ENCODE measurements around the gene IGFL4. TPM values are rescaled to one million over a fixed set of nuclear protein-coding genes. Genes with fewer than 3 reads are reported as not detected.

IGFL4 gene
- total and polyA plus RNA-seq, 2 of the 13 experiments (the other 11 are each of a cell fraction or from before 2014, with no cell fraction given), result 1.2 to 1.4 TPM

GRCh38 chr19:45994998-45995714 is 45.6 kb downstream of the IGFL4 start, which contains the start of gene CCDC61 (continued):
- TF ChIP-seq PBX3 (CRISPR knock-in tag; IDR thresholded peaks at IDR 0.05; ENCODE audit: borderline replicate concordance), result peak; percentile 91; the same call in 1 of the 2 replicates
- no peak for TF ChIP-seq ZXDC (CRISPR knock-in tag; IDR thresholded peaks at IDR 0.05)
- TF ChIP-seq PTBP1 (IDR thresholded peaks at IDR 0.05; ENCODE audit: low read depth, low read length, poor library complexity, severe bottlenecking), result no peak
- TF ChIP-seq NFE2 (CRISPR knock-in tag; IDR thresholded peaks at IDR 0.05), result no peak
- TF ChIP-seq ZNF737 (CRISPR knock-in tag; IDR thresholded peaks at IDR 0.05; ENCODE audit: borderline replicate concordance), result no peak
- no peak for TF ChIP-seq ZNF33B (CRISPR knock-in tag; IDR thresholded peaks at IDR 0.05)
- TF ChIP-seq ZNF333 (CRISPR knock-in tag; IDR thresholded peaks at IDR 0.05; ENCODE audit: borderline replicate concordance), result no peak
- TF ChIP-seq FOXM1 (CRISPR knock-in tag; IDR thresholded peaks at IDR 0.05), result no peak
- no peak; the same call in 1 of the 2 replicates for TF ChIP-seq HES4 (CRISPR knock-in tag; IDR thresholded peaks at IDR 0.05; ENCODE audit: borderline replicate concordance)
- TF ChIP-seq JUND (CRISPR knock-in tag; IDR thresholded peaks at IDR 0.05), result no peak
- no peak for TF ChIP-seq E2F5 (CRISPR knock-in tag; conservative IDR thresholded peaks at IDR 0.05)
- peak; percentile 65; the same call in 1 of the 2 replicates for TF ChIP-seq ZMYM4 (CRISPR knock-in tag; IDR thresholded peaks at IDR 0.05)
- no peak for TF ChIP-seq EP300 (IDR thresholded peaks at IDR 0.05; ENCODE audit: low read depth in 2 of 2, low read length in 2 of 2)
- TF ChIP-seq EP300 (CRISPR knock-in tag; IDR thresholded peaks at IDR 0.05; ENCODE audit: borderline replicate concordance), result no peak
- peak; percentile 46; the same call in 1 of the 2 replicates for TF ChIP-seq ZFP91 (CRISPR knock-in tag; IDR thresholded peaks at IDR 0.05; ENCODE audit: borderline replicate concordance)
- TF ChIP-seq NFE2L2 (IDR thresholded peaks at IDR 0.05; ENCODE audit: low read length), result no peak
- peak; percentile 98; the same call in 1 of the 2 replicates for TF ChIP-seq MAZ (IDR thresholded peaks at IDR 0.05; ENCODE audit: borderline replicate concordance, low read depth, low read length)
- peak; percentile 81 for TF ChIP-seq MAZ (CRISPR knock-in tag; IDR thresholded peaks at IDR 0.05; ENCODE audit: low read depth)
- peak; percentile 67; the same call in 1 of the 2 replicates for TF ChIP-seq KAT7 (CRISPR knock-in tag; IDR thresholded peaks at IDR 0.05; ENCODE audit: borderline replicate concordance)
- TF ChIP-seq TOE1 (CRISPR knock-in tag; IDR thresholded peaks at IDR 0.05), result no peak
- TF ChIP-seq ZNF616 (CRISPR knock-in tag; IDR thresholded peaks at IDR 0.05; ENCODE audit: low read depth), result no peak
- TF ChIP-seq SIX1 (CRISPR knock-in tag; IDR thresholded peaks at IDR 0.05; ENCODE audit: borderline replicate concordance), result no peak
- no peak for TF ChIP-seq ZNF260 (CRISPR knock-in tag; IDR thresholded peaks at IDR 0.05; ENCODE audit: borderline replicate concordance, low read depth)
- 0 out of 2 replicates have a peak, but pooled peaks have one; percentile 24 for TF ChIP-seq SIN3A (IDR thresholded peaks at IDR 0.05; ENCODE audit: borderline replicate concordance, low read depth, low read length)
